ENCODE measurements around the gene FAM20B.
"Not testable (repeated sequence)": the region's sequence is repeated elsewhere in the genome, so short reads cannot be mapped to it uniquely, and the experiment has no call there.

The FAM20B gene

DNA sequence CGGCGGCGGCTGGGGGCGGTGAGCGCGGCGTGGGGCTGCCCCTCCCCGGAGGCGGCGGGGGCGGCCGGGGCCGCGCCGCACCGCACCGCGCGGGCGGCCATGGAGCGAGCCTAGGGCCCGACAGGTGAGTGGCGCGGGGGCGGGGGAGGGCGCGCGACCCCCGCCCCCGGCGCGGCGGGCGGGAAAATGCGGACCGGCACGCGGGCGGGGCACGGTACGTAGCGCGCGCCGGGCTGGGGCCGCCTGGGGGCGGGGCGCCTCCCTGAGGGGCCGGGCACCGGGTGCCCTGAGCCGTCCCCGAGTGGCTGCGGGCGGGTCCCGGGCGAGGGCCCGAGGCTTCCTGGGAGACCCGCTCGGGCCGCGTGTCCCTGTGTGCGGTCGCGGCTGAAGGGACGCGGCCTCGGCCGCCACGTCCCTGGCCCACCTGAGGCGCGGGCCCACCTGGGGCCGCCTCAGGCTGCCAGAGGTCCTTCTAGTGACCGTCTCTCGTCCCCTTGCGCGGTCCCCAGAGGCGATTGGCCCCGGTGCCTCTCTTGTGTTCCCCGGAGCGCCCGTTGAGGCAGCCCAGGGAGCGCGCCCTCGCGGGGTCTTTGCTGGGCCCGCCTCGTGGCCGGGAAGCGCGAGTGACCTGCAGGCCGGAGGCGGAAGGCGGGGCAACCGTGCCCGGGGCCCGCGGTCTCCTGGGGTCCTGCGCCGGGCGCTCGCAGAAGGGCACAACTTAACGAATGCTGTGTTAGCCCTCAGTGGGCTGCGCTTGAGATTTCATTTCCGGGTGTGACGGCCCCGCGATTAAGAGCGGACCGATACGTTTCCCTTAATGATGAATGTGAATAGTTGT is 500 bp downstream of the FAM20B start:
- no peak for FAIRE-seq

- FAIRE-seq: no peak
Observed at GRCh38 chr1:179026813-179027669, 1.3 kb downstream of the FAM20B start.

DNA sequence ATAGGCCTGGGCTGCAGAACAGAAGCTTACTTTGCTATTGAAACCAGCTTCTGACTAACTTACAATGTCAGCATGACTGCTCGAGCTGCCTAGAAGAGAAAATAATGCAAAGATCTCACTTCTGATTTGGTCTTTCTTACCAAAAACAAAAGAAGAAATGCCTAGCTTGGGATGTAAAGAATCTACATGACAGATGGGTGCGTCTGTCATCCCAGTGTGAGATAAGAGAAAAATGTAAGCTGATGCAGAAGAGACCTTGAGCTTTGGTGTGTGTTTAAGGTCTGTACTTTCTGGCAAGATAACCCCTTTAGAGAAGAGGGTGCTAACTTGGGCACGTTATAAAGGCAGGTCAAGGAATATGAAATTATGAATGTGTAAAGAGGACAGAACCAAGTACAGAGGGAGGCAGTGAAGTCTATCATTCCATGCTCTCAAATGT is 3.6 kb downstream of the FAM20B start:
- no peak for FAIRE-seq

GRCh38 chr1:179030130-179030529 is 4.4 kb downstream of the FAM20B start:
- no peak for FAIRE-seq

DNA sequence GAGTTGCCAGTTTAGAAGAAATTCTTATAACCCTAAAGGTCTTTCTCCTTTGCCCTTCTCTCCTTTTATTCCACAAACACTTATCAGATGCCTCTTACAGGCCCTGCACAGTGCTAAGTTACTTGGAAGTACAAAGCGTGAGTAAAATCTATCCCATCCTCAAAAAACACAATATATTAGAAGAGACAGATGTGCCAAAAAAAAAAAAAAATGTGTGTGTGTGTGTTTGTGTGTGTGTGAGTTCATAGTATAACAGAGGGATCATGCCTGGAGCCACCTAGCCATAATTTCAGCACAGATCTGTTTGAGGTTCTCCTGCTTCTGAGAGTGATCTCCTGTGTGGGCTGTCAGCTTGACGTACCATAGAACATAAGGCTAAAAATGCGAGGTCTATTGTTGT is 5.0 kb downstream of the FAM20B start:
- FAIRE-seq: no peak

GRCh38 chr1:179031284-179031683 is 5.6 kb downstream of the FAM20B start:
- no peak for FAIRE-seq

GRCh38 chr1:179031855-179032513 is 6.3 kb downstream of the FAM20B start:
- no peak for FAIRE-seq

DNA sequence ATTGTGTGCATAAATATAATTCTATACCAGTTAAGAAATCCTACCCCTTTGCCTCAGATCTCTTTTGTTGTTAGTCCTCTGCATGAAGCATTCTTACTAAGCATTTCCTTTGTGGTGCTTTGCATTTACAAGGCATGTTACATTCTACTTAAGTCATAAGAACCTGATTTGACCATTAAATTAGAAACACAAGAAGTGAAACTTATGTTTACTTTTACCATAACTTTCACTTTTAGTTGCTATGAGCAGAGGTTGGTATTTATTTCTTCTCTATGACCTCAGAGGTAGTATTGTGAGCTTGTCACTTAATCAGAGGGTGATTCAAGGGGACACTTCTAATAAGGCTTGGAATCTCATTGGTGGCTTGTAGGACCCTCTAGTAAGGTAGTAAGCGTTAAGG is 9.0 kb downstream of the FAM20B start:
- FAIRE-seq: no peak

DNA sequence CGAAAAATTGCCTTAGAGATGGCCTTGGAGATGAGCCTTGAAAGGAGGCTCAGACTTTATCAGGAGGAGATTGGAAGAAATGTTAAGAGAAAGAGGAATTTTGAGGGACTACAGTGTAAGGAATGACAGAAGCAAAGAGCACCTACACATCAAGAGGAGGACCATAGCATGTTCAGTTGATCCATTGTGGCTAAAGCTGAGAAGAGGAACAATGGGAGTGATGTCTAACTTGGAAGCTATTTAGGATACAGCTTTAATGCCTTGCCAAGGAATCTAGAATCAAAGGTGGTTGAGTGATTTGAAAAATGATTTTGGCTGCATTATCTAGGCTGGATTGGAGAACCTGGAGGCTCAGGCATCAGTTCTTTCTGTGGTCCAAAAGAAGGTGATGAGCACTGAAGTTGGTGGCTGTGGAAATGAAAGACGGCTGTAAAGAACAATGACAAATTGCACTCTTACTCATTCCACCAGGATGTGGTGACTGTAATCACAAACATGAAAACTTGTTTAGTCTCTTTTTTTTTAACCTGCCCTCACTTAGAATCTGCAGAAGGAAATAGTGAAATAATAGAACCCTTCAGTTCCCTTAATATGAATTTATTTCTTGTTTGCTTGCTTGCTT is 11.3 kb downstream of the FAM20B start:
- FAIRE-seq: no peak

- FAIRE-seq: no peak
Observed at GRCh38 chr1:179038528-179039281, 13.0 kb downstream of the FAM20B start.

DNA sequence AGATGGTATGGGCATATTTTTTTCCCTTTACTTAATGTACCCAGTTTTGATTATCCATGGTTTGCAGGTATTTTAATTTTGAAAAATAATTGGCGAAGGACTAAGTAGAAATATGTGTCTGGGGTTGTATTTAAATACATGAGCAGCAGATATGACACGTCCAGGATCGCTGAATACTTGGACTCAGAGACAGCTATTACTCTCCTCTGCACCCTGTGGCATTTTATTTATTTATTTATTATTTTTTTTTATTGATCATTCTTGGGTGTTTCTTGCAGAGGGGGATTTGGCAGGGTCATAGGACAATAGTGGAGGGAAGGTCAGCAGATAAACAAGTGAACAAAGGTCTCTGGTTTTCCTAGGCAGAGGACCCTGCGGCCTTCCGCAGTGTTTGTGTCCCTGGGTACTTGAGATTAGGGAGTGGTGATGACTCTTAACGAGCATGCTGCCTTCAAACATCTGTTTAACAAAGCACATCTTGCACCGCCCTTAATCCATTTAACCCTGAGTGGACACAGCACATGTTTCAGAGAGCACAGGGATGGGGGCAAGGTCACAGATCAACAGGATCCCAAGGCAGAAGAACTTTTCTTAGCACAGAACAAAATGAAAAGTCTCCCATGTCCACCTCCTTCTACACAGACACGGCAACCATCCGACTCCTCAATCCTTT is 13.9 kb downstream of the FAM20B start:
- FAIRE-seq: not testable (repeated sequence)

- FAIRE-seq: not testable (repeated sequence)
Observed at GRCh38 chr1:179040175-179040551, 14.5 kb downstream of the FAM20B start.

DNA sequence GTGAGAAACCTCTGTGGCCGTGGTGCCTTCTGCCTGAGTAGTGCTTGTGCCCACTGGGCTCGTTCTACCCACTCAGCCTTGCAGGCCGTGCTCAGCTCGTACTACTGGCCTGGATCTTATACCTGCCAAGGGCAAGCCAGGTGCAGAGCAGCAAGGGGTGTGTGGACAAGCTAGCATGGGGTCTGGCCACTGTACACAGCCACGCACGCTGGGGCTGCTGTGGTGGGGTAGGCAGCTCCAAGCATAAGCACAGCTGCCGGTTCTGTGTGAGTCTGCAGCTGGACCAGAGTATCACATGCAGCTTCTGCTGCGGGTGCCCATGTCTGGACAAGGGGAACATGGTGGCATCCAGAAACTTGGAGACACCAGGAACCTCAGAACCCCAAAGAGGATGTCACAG is 16.4 kb downstream of the FAM20B start:
- no peak for FAIRE-seq

DNA sequence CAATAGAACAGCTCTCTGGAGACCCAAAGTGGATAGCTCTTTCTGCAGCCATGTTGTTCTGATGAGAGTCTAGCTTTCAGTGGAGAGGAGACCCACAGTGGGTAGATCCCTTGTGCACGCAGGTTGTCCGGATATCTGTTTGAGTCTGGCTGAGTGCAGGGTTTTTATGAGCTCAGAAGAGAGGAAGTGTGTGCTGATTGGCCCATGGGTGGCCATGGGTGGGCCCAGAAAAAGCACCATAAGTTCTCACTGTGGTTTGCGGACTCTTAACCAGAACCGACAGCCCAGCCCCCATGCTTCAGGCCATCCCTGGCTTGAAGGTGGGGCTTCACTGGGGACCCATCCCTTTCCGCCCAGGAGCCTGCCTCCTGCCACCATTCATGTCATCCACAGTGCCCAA is 17.0 kb downstream of the FAM20B start:
- FAIRE-seq: no peak

- FAIRE-seq: no peak
Observed at GRCh38 chr1:179043266-179043665, 17.6 kb downstream of the FAM20B start.

- no peak for FAIRE-seq
Observed at GRCh38 chr1:179043907-179044306, 18.2 kb downstream of the FAM20B start.

- FAIRE-seq: no peak
Observed at GRCh38 chr1:179046808-179047635, 21.3 kb downstream of the FAM20B start.

GRCh38 chr1:179047636-179047997 is 21.9 kb downstream of the FAM20B start:
- FAIRE-seq: no peak

DNA sequence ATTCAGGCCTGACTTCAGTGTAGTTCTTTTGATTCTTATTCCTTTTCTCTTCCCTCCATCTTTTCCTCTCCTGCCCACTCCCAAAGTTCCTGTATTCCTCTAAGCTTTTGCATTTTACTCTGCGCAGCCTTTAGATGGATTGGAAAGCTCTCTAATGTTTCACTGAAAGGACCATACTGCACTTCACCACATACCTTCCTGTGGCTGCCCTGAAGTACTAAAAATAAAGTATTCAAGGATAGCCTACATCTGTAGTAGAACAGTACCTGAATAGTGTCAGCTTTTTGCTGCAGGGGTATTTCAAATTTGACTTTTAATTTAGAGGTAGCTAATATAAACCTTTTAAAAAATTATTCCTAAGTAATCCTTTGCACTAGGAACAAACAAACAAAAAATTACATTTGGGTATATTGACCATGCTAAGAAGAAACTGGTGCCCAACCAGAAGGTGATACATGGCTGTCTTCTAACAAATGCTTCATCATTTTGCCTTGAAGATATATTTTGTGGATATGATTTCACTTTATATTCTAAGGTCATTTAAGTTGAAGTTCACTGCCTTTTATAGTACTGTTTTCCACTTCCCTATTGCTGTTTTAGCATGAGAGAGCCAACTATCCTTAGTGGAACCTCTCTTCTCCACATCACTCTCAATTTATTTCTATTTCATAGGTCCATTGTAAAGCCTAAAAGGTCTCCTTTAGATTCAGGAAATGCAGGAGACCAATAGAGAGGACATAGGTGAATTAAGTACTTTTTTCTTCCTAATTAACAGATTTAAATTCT is 22.8 kb downstream of the FAM20B start:
- no peak for FAIRE-seq

DNA sequence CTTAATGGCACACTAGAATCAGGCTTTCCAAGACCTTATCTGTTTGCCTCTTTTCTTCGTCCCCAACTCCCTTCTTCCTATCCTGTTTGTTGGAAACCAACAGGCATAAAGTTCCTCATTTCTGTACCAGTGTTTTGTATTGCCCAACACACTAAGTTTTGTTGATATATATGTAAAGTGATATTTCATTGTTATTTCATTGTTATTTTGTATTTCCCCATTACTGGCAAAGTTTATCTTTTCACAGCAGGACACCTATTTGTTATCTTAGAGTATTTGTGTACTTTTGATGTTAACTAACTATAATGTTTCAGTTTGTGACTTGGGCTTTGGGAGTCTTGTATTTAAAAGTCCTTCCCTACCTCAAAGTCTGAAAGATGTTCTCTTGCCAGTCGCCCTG is 27.1 kb downstream of the FAM20B start:
- no peak for FAIRE-seq
